PC-3 (cell line): ENCODE data around the gene AIRE. TPM values are rescaled to one million over a fixed set of nuclear protein-coding genes. Genes with fewer than 3 reads are reported as not detected.

Experiments
- total RNA-seq: library from RNA; depleted of rRNA; stranded (reverse); fragments of >200 nt; gene quantifications from 2 replicates; pipeline ENCODE4 v1.2.3, GENCODE V29; 2014; rRNA removed

AIRE gene
- total RNA-seq, 1 experiment from 2014 or later: not detected

Other genes starting within 250 kb of the AIRE start
- gene PWP2, start 178.5 kb upstream of the AIRE start, total RNA-seq: 8.2 and 17.0 TPM in 2 replicates
- 14.4 and 33.9 TPM in 2 replicates for gene GATD3, start 152.2 kb upstream of the AIRE start, total RNA-seq
- gene ICOSLG, start 44.9 kb upstream of the AIRE start, total RNA-seq: 11.6 and 14.8 TPM in 2 replicates
- not detected in 2 replicates for gene DNMT3L, start 24.0 kb upstream of the AIRE start, total RNA-seq
- 223 and 250 TPM in 2 replicates for gene PFKL, start 14.2 kb downstream of the AIRE start, total RNA-seq
- 16.1 and 18.4 TPM in 2 replicates for gene CFAP410, start 53.5 kb downstream of the AIRE start, total RNA-seq
- gene TRPM2, start 67.7 kb downstream of the AIRE start, total RNA-seq: 48.3 and 50.0 TPM in 2 replicates
- 3.1 and 4.1 TPM in 2 replicates for gene LRRC3, start 169.6 kb downstream of the AIRE start, total RNA-seq